Measurements from ENCODE around the gene TMEM35B. TPM values are rescaled to one million over a fixed set of nuclear protein-coding genes. Genes with fewer than 3 reads are reported as not detected.
"Not testable (repeated sequence)": the region's sequence is repeated elsewhere in the genome, so short reads cannot be mapped to it uniquely, and the experiment has no call there.

Gene TMEM35B
- total RNA-seq, 3 donors from 2014 or later (not counting 1 experiment from before 2014, with no cell fraction given): 4.1 to 18.5 (median 10.5) TPM

- not testable (repeated sequence) for H3K9me3 Mint-ChIP-seq, DNase-seq
Measured at GRCh38 chr1:34967672-34968071, 17.5 kb downstream of the TMEM35B start.

GRCh38 chr1:34965597-34965996 is 19.6 kb downstream of the TMEM35B start:
- Mint-ChIP-seq H3K27me3 (ENCODE audit: low read depth in 2 of 2) (no peaks in the 10 kb centered on the region), H3K4me1 (peaks cover 0 to 10% of the 10 kb centered on the region in 2 donors), H3K27ac (no peak overlapping the region), H3K36me3 (no peaks in the 10 kb centered on the region), H3K4me3 (no peak overlapping the region), H3K9me3 (no peaks in the 10 kb centered on the region)
- TF ChIP-seq CTCF (IDR thresholded peaks at IDR 0.05): no peak
- Histone ChIP-seq H3K4me1 (ENCODE audit: control insufficient read depth, insufficient read depth, low read length) (peaks cover 16% of the 10 kb centered on the region), H3K9me3 (ENCODE audit: control insufficient read depth, insufficient read depth, low read length) (peaks cover 6% of the 10 kb centered on the region), H3K27me3 (ENCODE audit: control insufficient read depth, insufficient read depth, low read length) (no peaks in the 10 kb centered on the region), H3K27ac (ENCODE audit: low read length) (no peak overlapping the region), H3K4me3 (ENCODE audit: low read length) (no peak overlapping the region), H3K36me3 (ENCODE audit: control insufficient read depth, insufficient read depth, low read length) (no peaks in the 10 kb centered on the region)
- intact Hi-C loops (cut with micrococcal nuclease): no loop called here
- ATAC-seq (no peak), DNase-seq (no peak)
- 100% methylated on average over 2 of the region's 2 CpGs for WGBS (ENCODE audit: insufficient coverage)

More at GRCh38 chr1:34967672-34968071, 17.5 kb downstream of the TMEM35B start:
- H3K4me3 Mint-ChIP-seq; H3K27ac ChIP-seq (ENCODE audit: low read length); intact Hi-C loops (cut with micrococcal nuclease); H3K27me3 Mint-ChIP-seq (ENCODE audit: low read depth in 2 of 2); H3K27ac Mint-ChIP-seq; H3K9me3 ChIP-seq (ENCODE audit: control insufficient read depth, insufficient read depth, low read length); ATAC-seq; H3K36me3 ChIP-seq (ENCODE audit: control insufficient read depth, insufficient read depth, low read length); H3K27me3 ChIP-seq (ENCODE audit: control insufficient read depth, insufficient read depth, low read length); H3K4me3 ChIP-seq (ENCODE audit: low read length); H3K36me3 Mint-ChIP-seq: not testable (repeated sequence)
- peaks cover 14 to 24% of the 10 kb centered on the region in 2 donors for H3K4me1 Mint-ChIP-seq
- no CpG with 5 or more reads among the region's 36 CpGs for WGBS (ENCODE audit: insufficient coverage)
- H3K4me1 ChIP-seq (ENCODE audit: control insufficient read depth, insufficient read depth, low read length): peaks cover 16% of the 10 kb centered on the region

GRCh38 chr1:34950428-34950827 is 34.7 kb downstream of the TMEM35B start:
- no peak overlapping the region for H3K4me3 ChIP-seq (ENCODE audit: low read length)
- intact Hi-C loops (cut with micrococcal nuclease): no loop called here
- no peaks in the 10 kb centered on the region for H3K4me1 ChIP-seq (ENCODE audit: control insufficient read depth, insufficient read depth, low read length)
- H3K27me3 ChIP-seq (ENCODE audit: control insufficient read depth, insufficient read depth, low read length): peaks cover 3% of the 10 kb centered on the region
- H3K36me3 ChIP-seq (ENCODE audit: control insufficient read depth, insufficient read depth, low read length): no peaks in the 10 kb centered on the region
- TF ChIP-seq CTCF (IDR thresholded peaks at IDR 0.05): no peak
- ATAC-seq: no peak
- Mint-ChIP-seq H3K4me1 (no peaks in the 10 kb centered on the region), H3K4me3 (no peak overlapping the region), H3K27ac (no peak overlapping the region), H3K27me3 (ENCODE audit: low read depth in 2 of 2) (peaks cover 14% of the 10 kb centered on the region in 2 donors), H3K36me3 (no peaks in the 10 kb centered on the region), H3K9me3 (no peaks in the 10 kb centered on the region)
- DNase-seq: no peak
- no CpG with 5 or more reads among the region's 1 CpG for WGBS (ENCODE audit: insufficient coverage)
- H3K27ac ChIP-seq (ENCODE audit: low read length): no peak overlapping the region
- H3K9me3 ChIP-seq (ENCODE audit: control insufficient read depth, insufficient read depth, low read length): no peaks in the 10 kb centered on the region

GRCh38 chr1:34948739-34949138 is 36.4 kb downstream of the TMEM35B start:
- intact Hi-C loops (cut with micrococcal nuclease); H3K27ac Mint-ChIP-seq; H3K9me3 Mint-ChIP-seq; H3K27ac ChIP-seq (ENCODE audit: low read length); H3K27me3 ChIP-seq (ENCODE audit: control insufficient read depth, insufficient read depth, low read length); H3K4me1 ChIP-seq (ENCODE audit: control insufficient read depth, insufficient read depth, low read length); H3K36me3 Mint-ChIP-seq; H3K4me3 ChIP-seq (ENCODE audit: low read length); H3K4me1 Mint-ChIP-seq; ATAC-seq; H3K36me3 ChIP-seq (ENCODE audit: control insufficient read depth, insufficient read depth, low read length); DNase-seq; H3K4me3 Mint-ChIP-seq; H3K9me3 ChIP-seq (ENCODE audit: control insufficient read depth, insufficient read depth, low read length): not testable (repeated sequence)
- WGBS (ENCODE audit: insufficient coverage): 92% methylated on average over 8 of the region's 10 CpGs
- peaks cover 17 to 19% of the 10 kb centered on the region in 2 donors for H3K27me3 Mint-ChIP-seq (ENCODE audit: low read depth in 2 of 2)

- H3K4me1 Mint-ChIP-seq; H3K36me3 ChIP-seq (ENCODE audit: control insufficient read depth, insufficient read depth, low read length); ATAC-seq; H3K4me1 ChIP-seq (ENCODE audit: control insufficient read depth, insufficient read depth, low read length); H3K36me3 Mint-ChIP-seq; H3K4me3 Mint-ChIP-seq; H3K9me3 Mint-ChIP-seq; H3K9me3 ChIP-seq (ENCODE audit: control insufficient read depth, insufficient read depth, low read length); H3K4me3 ChIP-seq (ENCODE audit: low read length); H3K27ac ChIP-seq (ENCODE audit: low read length); DNase-seq; intact Hi-C loops (cut with micrococcal nuclease); H3K27ac Mint-ChIP-seq; H3K27me3 ChIP-seq (ENCODE audit: control insufficient read depth, insufficient read depth, low read length): not testable (repeated sequence)
- H3K27me3 Mint-ChIP-seq (ENCODE audit: low read depth in 2 of 2): peaks cover 18 to 23% of the 10 kb centered on the region in 2 donors
- 94% methylated on average over 37 of the region's 41 CpGs for WGBS (ENCODE audit: insufficient coverage)
Measured at GRCh38 chr1:34947641-34948314, 37.4 kb downstream of the TMEM35B start.
